HepG2 (cell line): ENCODE results near the gene STMN1. TPM values are rescaled to one million over a fixed set of nuclear protein-coding genes. Genes with fewer than 3 reads are reported as not detected.

ENCODE experiments used
- AGO2 ChIP-seq: fragments of 200-400 bp; formaldehyde crosslinking; optimal IDR thresholded peaks from 2 replicates; pipeline ENCODE3; 2017; ENCODE audit warnings: mild to moderate bottlenecking, low read depth, low read length, moderate library complexity
- FOXC1 ChIP-seq: sonication (generic); formaldehyde crosslinking; IDR thresholded peaks from 2 replicates; pipeline ENCODE4 v1.8.0; 2022; ENCODE audit warnings: mild to moderate bottlenecking, missing genetic modification reagents, borderline replicate concordance
- GATAD2A ChIP-seq: IDR thresholded peaks from 2 replicates; pipeline ENCODE4 v1.6.1; 2016
- GFI1 ChIP-seq: sonication (generic); formaldehyde crosslinking; IDR thresholded peaks from 2 replicates; pipeline ENCODE4 v1.5.0; 2020; ENCODE audit warnings: missing genetic modification reagents, mild to moderate bottlenecking, borderline replicate concordance
- HNF4G ChIP-seq, 2 experiments: sonication (generic) in 1 of 2; formaldehyde crosslinking in 1 of 2; IDR thresholded peaks; 2 replicates each; pipeline versions ENCODE4 v1.4.0 to v1.6.1; 2011 to 2020; ENCODE audit warnings: borderline replicate concordance in 2 of 2, low read depth in 2 of 2, mild to moderate bottlenecking in 2 of 2, low read length in 1 of 2, missing genetic modification reagents in 1 of 2, moderate library complexity in 1 of 2
- JUN ChIP-seq: sonication (generic); formaldehyde crosslinking; IDR thresholded peaks from 2 replicates; pipeline ENCODE4 v1.4.0; 2020; ENCODE audit warnings: mild to moderate bottlenecking, missing genetic modification reagents
- NFYC ChIP-seq: IDR thresholded peaks from 2 replicates; pipeline ENCODE4 v1.6.1; 2016; ENCODE audit warnings: missing genetic modification reagents, missing compliant biosample characterization
- NPAS2 ChIP-seq: sonication (generic); formaldehyde crosslinking; IDR thresholded peaks from 2 replicates; pipeline ENCODE4 v1.8.0; 2022; ENCODE audit warnings: mild to moderate bottlenecking, missing genetic modification reagents, borderline replicate concordance
- PHF8 ChIP-seq: sonication (generic); formaldehyde crosslinking; IDR thresholded peaks from 2 replicates; pipeline ENCODE4 v1.5.0; 2020; ENCODE audit warnings: missing genetic modification reagents
- PPARG ChIP-seq: conservative IDR thresholded peaks from 2 replicates; pipeline ENCODE4 v1.6.1; 2016; ENCODE audit warnings: missing biosample characterization, missing genetic modification reagents
- TBX2 ChIP-seq: sonication (generic); formaldehyde crosslinking; IDR thresholded peaks from 2 replicates; pipeline ENCODE4 v1.5.0; 2020; ENCODE audit warnings: missing genetic modification reagents, mild to moderate bottlenecking, borderline replicate concordance
- ZBTB21 ChIP-seq: sonication (generic); formaldehyde crosslinking; IDR thresholded peaks from 2 replicates; pipeline ENCODE4 v1.4.0; 2020; ENCODE audit warnings: missing genetic modification reagents
- ZBTB34 ChIP-seq: sonication (generic); formaldehyde crosslinking; IDR thresholded peaks from 2 replicates; pipeline ENCODE4 v1.8.0; 2022; ENCODE audit warnings: mild to moderate bottlenecking, missing genetic modification reagents
- ZBTB49 ChIP-seq: sonication (generic); formaldehyde crosslinking; IDR thresholded peaks from 2 replicates; pipeline ENCODE4 v1.4.0; 2020; ENCODE audit warnings: missing genetic modification reagents, borderline replicate concordance
- ZFP62 ChIP-seq: sonication (generic); formaldehyde crosslinking; IDR thresholded peaks from 2 replicates; pipeline ENCODE4 v1.4.0; 2020; ENCODE audit warnings: missing genetic modification reagents
- ZKSCAN8 ChIP-seq: IDR thresholded peaks from 2 replicates; pipeline ENCODE4 v1.6.1; 2016; ENCODE audit warnings: borderline replicate concordance, missing genetic modification reagents, missing compliant biosample characterization
- ZNF136 ChIP-seq: sonication (generic); formaldehyde crosslinking; IDR thresholded peaks from 2 replicates; pipeline ENCODE4 v1.8.1; 2022; ENCODE audit warnings: low read depth, mild to moderate bottlenecking, moderate library complexity, missing genetic modification reagents
- ZNF282 ChIP-seq: fragments of 450-650 bp; IDR thresholded peaks from 2 replicates; pipeline ENCODE4 v1.6.1; 2018; ENCODE audit not compliant: partially characterized antibody
- ZNF432 ChIP-seq: sonication (generic); formaldehyde crosslinking; IDR thresholded peaks from 2 replicates; pipeline ENCODE4 v1.5.0; 2020; ENCODE audit warnings: missing genetic modification reagents, mild to moderate bottlenecking, borderline replicate concordance
- ZNF776 ChIP-seq: sonication (generic); formaldehyde crosslinking; IDR thresholded peaks from 2 replicates; pipeline ENCODE4 v1.4.0; 2020; ENCODE audit warnings: mild to moderate bottlenecking, missing genetic modification reagents
- ZNF792 ChIP-seq: IDR thresholded peaks from 2 replicates; pipeline ENCODE4 v1.6.1; 2016
- polyA plus RNA-seq, 8 experiments: library from polyadenylated mRNA; depleted of rRNA in 3 of 8; stranded (reverse) in 7 of 8; unstranded in 1 of 8; fragments of >200 nt; fragmentation: Illumina TruSeq in 4 of 8; extraction: Trizol in 4 of 8; gene quantifications; 2 replicates each; pipeline versions ENCODE4 v1.2.1 to v1.2.3, GENCODE V29; 2011 to 2016; ENCODE audit warnings: low read depth in 4 of 8, missing spikeins in 1 of 8, mixed read lengths in 1 of 8; ENCODE audit not compliant: insufficient read depth in 1 of 8
- total RNA-seq, 5 experiments: library from RNA; depleted of rRNA; stranded (reverse); fragments of >200 nt; fragmentation: Illumina TruSeq; extraction: Trizol; gene quantifications; 2 replicates each; pipeline ENCODE4 v1.2.3, GENCODE V29; 2016; ENCODE audit warnings: low read depth in 1 of 5
- TF ChIP-seq, protein P1 (sequence below): sonication (generic); formaldehyde crosslinking; IDR thresholded peaks from 2 replicates; pipeline ENCODE4 v1.9.0; 2021; ENCODE audit warnings: missing genetic modification reagents, mild to moderate bottlenecking, borderline replicate concordance
- TF ChIP-seq, protein P2 (sequence below): IDR thresholded peaks from 2 replicates; pipeline ENCODE4 v1.6.1; 2016

STMN1 gene
- total and polyA plus RNA-seq, 2 of the 13 experiments (the other 11 are each of a cell fraction or from before 2014, with no cell fraction given): 45.9 to 409 TPM

- TF ChIP-seq ZBTB49 (CRISPR knock-in tag) (no peak), ZKSCAN8 (CRISPR knock-in tag) (no peak), ZNF136 (no peak), ZNF776 (CRISPR knock-in tag) (no peak), GFI1 (CRISPR knock-in tag) (peak; percentile 86; the same call in 1 of the 2 replicates), FOXC1 (CRISPR knock-in tag) (no peak), ZFP62 (no peak), ZBTB34 (CRISPR knock-in tag) (no peak), ZNF432 (CRISPR knock-in tag) (peak; percentile 92), NFYC (CRISPR knock-in tag) (no peak), AGO2 (no peak), ZNF792 (CRISPR knock-in tag) (no peak), TBX2 (CRISPR knock-in tag) (peak; percentile 66; the same call in 1 of the 2 replicates), JUN (no peak), HNF4G (IDR thresholded peaks at IDR 0.05; ENCODE audit: borderline replicate concordance, low read depth, low read length) (0 out of 2 replicates have a peak, but pooled peaks have one; percentile 20), HNF4G (CRISPR knock-in tag; IDR thresholded peaks at IDR 0.05; ENCODE audit: borderline replicate concordance, low read depth) (no peak), PPARG (CRISPR knock-in tag) (no peak), ZNF282 (no peak), ZBTB21 (CRISPR knock-in tag) (no peak), NPAS2 (CRISPR knock-in tag) (no peak), GATAD2A (CRISPR knock-in tag) (peak; percentile 63; the same call in 1 of the 2 replicates), PHF8 (CRISPR knock-in tag) (peak; percentile 6; the same call in 1 of the 2 replicates)
- TF ChIP-seq, protein P1, sequence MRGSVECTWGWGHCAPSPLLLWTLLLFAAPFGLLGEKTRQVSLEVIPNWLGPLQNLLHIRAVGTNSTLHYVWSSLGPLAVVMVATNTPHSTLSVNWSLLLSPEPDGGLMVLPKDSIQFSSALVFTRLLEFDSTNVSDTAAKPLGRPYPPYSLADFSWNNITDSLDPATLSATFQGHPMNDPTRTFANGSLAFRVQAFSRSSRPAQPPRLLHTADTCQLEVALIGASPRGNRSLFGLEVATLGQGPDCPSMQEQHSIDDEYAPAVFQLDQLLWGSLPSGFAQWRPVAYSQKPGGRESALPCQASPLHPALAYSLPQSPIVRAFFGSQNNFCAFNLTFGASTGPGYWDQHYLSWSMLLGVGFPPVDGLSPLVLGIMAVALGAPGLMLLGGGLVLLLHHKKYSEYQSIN (CRISPR knock-in tag): no peak
- TF ChIP-seq, protein P2, sequence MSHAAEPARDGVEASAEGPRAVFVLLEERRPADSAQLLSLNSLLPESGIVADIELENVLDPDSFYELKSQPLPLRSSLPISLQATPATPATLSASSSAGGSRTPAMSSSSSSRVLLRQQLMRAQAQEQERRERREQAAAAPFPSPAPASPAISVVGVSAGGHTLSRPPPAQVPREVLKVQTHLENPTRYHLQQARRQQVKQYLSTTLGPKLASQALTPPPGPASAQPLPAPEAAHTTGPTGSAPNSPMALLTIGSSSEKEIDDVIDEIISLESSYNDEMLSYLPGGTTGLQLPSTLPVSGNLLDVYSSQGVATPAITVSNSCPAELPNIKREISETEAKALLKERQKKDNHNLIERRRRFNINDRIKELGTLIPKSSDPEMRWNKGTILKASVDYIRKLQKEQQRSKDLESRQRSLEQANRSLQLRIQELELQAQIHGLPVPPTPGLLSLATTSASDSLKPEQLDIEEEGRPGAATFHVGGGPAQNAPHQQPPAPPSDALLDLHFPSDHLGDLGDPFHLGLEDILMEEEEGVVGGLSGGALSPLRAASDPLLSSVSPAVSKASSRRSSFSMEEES (CRISPR knock-in tag): no peak
Observed at GRCh38 chr1:25871086-25871703, 35.0 kb downstream of the STMN1 start (continued).
